Stimulated activated CD4-positive, alpha-beta T cell treated with anti-CD3 and anti-CD28 coated beads, Interleukin-2, amount 100 ng/mL, for 48 hours (primary cell): Measurements from ENCODE around the gene OR4S2.

Experiments used
- DNase-seq, 2 donors: peaks; one replicate each; pipeline ENCODE4 v3.0.0-alpha.2; 2020

Gene OR4S2

GRCh38 chr11:55648027-55648426, at the start of gene OR4S2:
OR4S2 (plus strand) TSS chr11:55648327; CDS start chr11:55650904, 2,577 bp downstream.
- no peak for DNase-seq

- DNase-seq = no peak
These were observed 40.6 kb upstream of the OR4S2 start, which contains the start of gene OR4C11 for GRCh38 chr11:55607545-55607944. OR4C11 (minus strand) TSS chr11:55607645; CDS start chr11:55604373, 3,272 bp downstream.

- no peak for DNase-seq
These were observed 23.6 kb upstream of the OR4S2 start for GRCh38 chr11:55624531-55624930.

GRCh38 chr11:55634813-55635212, 13.3 kb upstream of the OR4S2 start, which contains the start of gene OR4P4:
OR4P4 (plus strand) TSS chr11:55635113.
- no peak for DNase-seq

- no peak for DNase-seq
These were observed 4.4 kb downstream of the OR4S2 start for GRCh38 chr11:55652560-55652959.

GRCh38 chr11:55655096-55655495, 7.0 kb downstream of the OR4S2 start:
- DNase-seq = no peak

- DNase-seq = no peak
These were observed 10.0 kb downstream of the OR4S2 start for GRCh38 chr11:55658031-55658573.

GRCh38 chr11:55658608-55659007, 10.5 kb downstream of the OR4S2 start:
- DNase-seq = no peak

GRCh38 chr11:55661901-55662300, 13.8 kb downstream of the OR4S2 start, which contains the start of gene OR4C6:
OR4C6 (plus strand) TSS chr11:55662201; CDS start chr11:55665167, 2,966 bp downstream.
- DNase-seq = no peak

GRCh38 chr11:55669376-55669775, 21.2 kb downstream of the OR4S2 start:
- no peak for DNase-seq

GRCh38 chr11:55673860-55674259, 25.7 kb downstream of the OR4S2 start:
- no peak for DNase-seq

- DNase-seq = no peak
These were observed 49.7 kb downstream of the OR4S2 start for GRCh38 chr11:55697817-55698216.

GRCh38 chr11:55701429-55701828, 53.3 kb downstream of the OR4S2 start:
- no peak for DNase-seq
